DOHH2 (cell line): Measurements from ENCODE around the gene NBDY.

ENCODE experiments used
- CTCF ChIP-seq: fragments of 200-600 bp; sonication (generic); IDR thresholded peaks from one replicate; pipeline ENCODE4 v1.5.1; 2014; ENCODE audit warnings: antibody characterized with exemption, mild to moderate bottlenecking, low read depth, low read length; ENCODE audit not compliant: poor library complexity, severe bottlenecking
- EZH2phosphoT487 ChIP-seq: fragments of 200-600 bp; sonication (generic); IDR thresholded peaks from 2 replicates; pipeline ENCODE4 v1.6.1; 2017; ENCODE audit warnings: borderline replicate concordance, mild to moderate bottlenecking, antibody characterized with exemption, low read length, moderate library complexity, mixed read lengths

GRCh38 chrX:56826020-56826419 is 97.0 kb downstream of the NBDY start:
- TF ChIP-seq CTCF (no peak), EZH2phosphoT487 (no peak)
